ENCODE measurements around the gene PIP5K1B.
"Not testable (repeated sequence)": the region's sequence is repeated elsewhere in the genome, so short reads cannot be mapped to it uniquely, and the experiment has no call there.

PIP5K1B gene

GRCh38 chr9:69030851-69031645 is 326.0 kb downstream of the PIP5K1B start:
- DNase-seq (ENCODE audit: low spot score): no peak

- no peak for DNase-seq (ENCODE audit: low spot score)
Measured at GRCh38 chr9:69034071-69034470, 329.0 kb downstream of the PIP5K1B start.

- peak; percentile 94 for DNase-seq (ENCODE audit: low spot score)
Measured at GRCh38 chr9:69035438-69036308, 330.6 kb downstream of the PIP5K1B start, which contains the start of gene FXN. Gene FXN, plus strand, starts transcription at chr9:69035752. Its CDS starts 31 bp downstream, at chr9:69035783.

GRCh38 chr9:69036309-69036708 is 331.3 kb downstream of the PIP5K1B start:
- DNase-seq (ENCODE audit: low spot score): no peak

- DNase-seq (ENCODE audit: low spot score): no peak
Measured at GRCh38 chr9:69036799-69037198, 331.8 kb downstream of the PIP5K1B start.

- DNase-seq (ENCODE audit: low spot score): no peak
Measured at GRCh38 chr9:69040646-69041045, 335.6 kb downstream of the PIP5K1B start.

- peak; percentile 43 for DNase-seq (ENCODE audit: low spot score)
Measured at GRCh38 chr9:69044240-69045219, 339.5 kb downstream of the PIP5K1B start.

GRCh38 chr9:69045821-69046220 is 340.8 kb downstream of the PIP5K1B start:
- DNase-seq (ENCODE audit: low spot score): no peak

GRCh38 chr9:69046723-69047122 is 341.7 kb downstream of the PIP5K1B start:
- no peak for DNase-seq (ENCODE audit: low spot score)

GRCh38 chr9:69047371-69047770 is 342.3 kb downstream of the PIP5K1B start:
- DNase-seq (ENCODE audit: low spot score): no peak

GRCh38 chr9:69049094-69049493 is 344.1 kb downstream of the PIP5K1B start:
- no peak for DNase-seq (ENCODE audit: low spot score)

- not testable (repeated sequence) for DNase-seq (ENCODE audit: low spot score)
Measured at GRCh38 chr9:69050936-69051335, 345.9 kb downstream of the PIP5K1B start.

GRCh38 chr9:69054989-69055388 is 349.9 kb downstream of the PIP5K1B start:
- DNase-seq (ENCODE audit: low spot score): no peak

GRCh38 chr9:69056191-69056815 is 351.3 kb downstream of the PIP5K1B start:
- no peak for DNase-seq (ENCODE audit: low spot score)

GRCh38 chr9:69058101-69058500 is 353.1 kb downstream of the PIP5K1B start:
- no peak for DNase-seq (ENCODE audit: low spot score)

All from iPS-NIHi11 (cell line).